HG02973 (cell line): ENCODE data around the gene GRIK3.

Experiments
- ATAC-seq: cut with Tn5 transposase; IDR thresholded peaks from one replicate; pipeline ENCODE4 v1.9.1; 2021; ENCODE audit warnings: moderate library complexity; ENCODE audit not compliant: unreplicated experiment

Gene GRIK3

DNA sequence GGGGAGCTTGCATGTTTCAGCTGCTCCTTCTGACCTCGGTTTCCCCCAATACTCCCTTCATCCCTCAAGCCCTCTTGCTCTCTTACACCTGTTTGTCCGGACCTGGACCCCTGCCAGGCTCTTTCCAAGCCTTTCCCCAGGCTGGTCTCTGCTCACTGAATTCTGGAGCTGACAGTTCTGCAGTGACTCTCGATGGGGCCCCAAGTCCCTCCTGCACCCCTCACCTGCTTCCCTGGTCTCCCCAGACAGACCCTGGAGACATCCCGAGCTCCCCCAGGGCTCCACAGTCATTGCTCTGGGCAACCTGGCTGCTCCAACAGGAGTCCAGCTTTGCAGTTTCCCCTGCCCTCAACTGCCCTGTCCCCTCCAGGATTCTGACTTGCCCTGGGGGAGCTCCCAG, 198.6 kb downstream of the GRIK3 start:
- ATAC-seq, result no peak

DNA sequence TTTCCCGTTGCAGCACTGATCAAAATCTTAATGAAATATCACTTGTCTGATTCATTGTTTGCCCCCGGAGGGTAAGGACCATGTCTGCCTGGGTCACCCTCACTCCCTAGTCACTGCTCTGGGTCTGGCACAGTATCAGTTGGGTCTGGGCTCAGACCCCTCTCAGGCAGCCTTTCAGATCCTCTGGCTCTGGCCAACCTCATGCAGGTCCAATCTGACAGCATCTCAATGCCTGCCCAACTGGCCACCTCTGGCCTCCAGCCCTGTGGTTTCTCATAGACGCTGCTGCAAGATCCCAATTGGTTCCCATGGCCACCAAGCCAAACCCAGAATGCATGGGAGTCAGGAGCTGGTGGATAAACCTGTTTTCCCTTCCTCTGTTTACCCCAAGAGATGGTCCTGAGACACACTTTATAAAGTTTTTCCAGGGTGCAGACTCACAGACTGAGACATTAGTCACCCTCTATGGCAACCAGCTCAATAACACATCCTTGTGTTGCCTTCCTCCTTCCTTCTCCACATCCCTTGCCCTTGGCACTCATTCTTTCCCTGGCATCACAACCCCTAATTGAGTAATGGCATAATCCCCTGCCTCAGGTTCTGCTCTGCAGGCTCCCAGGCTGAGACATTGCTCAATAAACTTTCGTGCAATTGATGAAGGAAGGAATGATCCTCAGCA, 199.2 kb downstream of the GRIK3 start:
- no peak for ATAC-seq

DNA sequence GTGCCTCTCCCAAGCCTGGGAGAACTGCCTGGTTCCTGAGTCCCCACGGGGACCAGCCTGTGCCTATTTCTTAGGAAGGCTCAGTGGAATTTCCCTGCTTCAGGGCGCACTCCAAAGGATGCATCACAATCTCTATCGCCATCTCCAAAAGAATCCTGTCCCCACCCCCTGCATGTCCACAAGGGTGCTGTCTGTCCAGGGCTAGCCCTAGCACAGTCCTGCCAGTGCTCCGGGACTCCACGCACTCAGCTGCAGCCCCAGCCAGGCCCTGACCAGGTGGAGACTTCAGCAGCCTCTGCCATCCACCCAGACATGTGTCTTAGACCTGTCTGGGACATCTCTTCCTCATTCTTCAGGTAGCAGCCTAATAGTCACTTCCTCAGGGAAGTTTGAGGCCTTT, 199.7 kb downstream of the GRIK3 start:
- ATAC-seq, result no peak

DNA sequence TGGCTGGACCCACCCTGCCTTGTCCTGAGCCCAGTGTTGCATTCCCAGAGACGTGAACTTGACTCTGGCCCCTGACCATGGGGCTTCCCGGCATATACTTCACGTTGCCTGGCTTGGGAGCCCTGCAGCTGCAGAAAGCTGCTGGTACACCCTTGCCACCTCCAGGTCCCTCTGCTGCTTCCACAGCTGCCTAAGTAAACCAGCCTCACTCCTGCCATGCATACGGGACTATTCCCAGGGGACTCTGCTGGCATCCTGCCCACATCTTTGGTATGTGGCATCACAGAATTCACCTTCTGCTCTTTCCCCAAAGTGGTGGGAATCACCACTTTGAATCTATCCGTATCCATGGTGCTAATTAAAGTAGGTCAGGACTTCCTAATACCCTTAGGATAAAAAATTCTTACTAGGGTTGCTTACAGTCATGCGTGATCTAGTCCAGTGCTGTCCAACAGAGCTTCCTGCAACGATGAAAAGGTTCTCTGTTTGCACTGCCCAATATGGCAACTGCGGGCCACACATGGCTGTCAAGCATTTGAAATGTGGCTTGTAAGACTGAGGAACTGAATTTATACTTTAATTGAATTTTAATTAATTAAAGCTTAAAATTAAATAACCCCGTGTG, 203.0 kb downstream of the GRIK3 start:
- ATAC-seq, result no peak

DNA sequence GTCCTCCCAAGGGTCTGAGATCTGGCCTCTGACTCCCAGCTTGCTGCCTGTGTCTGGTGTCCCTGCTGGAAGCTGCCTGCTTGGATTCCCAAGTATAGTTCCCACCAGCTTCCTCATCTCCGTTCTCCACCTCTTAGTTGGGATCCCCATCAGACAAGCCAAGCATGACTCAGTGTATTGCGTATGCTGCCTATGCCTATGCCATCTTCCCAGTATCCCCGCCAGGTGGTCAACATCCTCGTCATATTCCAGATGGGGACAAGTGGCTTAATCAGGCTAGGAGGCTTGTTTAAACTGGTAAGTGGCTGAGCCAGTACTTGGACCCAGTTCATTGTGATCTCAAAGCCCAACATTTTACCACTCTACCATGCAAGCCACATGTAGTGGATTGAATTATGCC, 204.4 kb downstream of the GRIK3 start:
- no peak for ATAC-seq

DNA sequence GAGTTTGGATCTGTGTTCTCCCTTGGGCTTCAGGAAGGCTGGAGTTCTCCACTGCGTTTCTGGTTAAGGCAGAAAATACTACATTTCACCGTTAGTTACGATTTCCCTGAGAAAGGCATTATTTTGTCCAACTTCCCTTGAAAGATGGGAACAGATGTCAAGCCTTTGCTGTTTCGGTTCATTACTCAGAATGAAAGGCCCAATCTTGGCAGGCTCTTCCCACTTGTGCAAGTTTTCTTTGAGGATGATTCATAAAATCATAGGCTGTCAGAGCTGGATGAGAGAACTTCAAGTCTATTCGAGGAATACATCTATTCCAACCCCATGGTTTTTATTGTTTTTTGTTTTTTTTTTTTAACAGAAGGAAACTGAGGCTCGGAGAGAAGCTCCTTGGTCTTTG, 205.2 kb downstream of the GRIK3 start:
- no peak for ATAC-seq

DNA sequence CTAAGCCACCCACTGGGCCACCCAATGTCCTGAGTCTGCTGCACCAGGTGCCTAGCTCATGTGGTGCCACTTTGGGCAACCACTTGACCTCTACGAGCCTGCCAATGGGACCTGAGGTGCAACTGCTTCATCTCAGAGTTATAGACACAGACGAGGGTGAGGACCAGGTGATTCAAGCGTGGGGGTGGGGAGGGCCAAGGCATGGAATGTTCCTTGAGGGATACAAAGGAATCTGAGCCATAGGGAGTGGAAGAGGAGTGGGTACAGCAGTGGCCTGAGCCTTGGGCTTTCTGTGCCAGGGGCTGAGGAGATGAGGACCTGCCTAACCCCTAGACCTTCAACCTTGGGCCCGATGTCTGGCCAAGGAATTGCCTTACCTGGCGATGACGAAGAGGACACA, 209.1 kb downstream of the GRIK3 start:
- no peak for ATAC-seq

DNA sequence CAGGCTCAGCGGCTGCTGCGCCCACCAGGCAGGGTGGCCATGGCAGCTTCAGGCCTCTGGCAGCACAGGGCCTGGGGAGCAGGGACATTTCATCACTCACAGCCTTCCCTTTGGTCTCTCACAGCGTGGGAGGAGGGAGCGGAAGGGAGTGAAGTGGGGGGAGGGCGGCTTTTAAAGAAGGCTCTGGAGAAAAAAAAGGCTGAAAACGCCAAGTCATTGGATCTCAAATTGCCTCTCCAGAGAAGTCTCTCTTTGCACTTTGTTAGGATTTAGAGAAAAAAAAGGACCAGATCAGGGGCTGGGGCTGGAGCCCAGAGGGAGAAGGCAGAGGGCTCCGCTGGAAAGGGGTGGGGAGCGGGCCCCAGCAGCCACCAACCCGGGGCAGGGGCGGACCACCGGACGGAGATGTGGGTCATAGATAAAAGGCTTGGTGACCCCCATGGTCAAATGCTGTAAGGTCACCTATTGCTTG, 209.9 kb downstream of the GRIK3 start:
- ATAC-seq, result no peak

DNA sequence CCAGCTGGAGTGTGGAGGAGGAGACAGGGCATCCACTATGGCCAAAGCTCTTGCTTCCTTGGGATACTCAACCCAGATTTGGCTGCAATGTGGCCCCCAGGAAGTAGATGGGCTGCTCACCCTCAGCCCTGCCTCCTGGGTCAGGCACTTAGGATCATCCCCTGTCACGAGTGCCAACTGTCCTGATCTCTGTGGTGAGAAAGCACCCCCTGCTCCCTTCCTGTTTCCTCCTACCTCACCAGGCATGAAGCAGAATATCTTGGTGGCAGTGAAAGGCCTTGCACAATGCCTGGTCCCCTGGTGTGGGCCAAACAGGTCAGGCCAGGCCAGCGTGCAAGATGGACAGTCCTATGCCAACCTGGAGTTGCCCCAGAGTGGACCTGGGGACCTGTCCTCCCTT, 211.7 kb downstream of the GRIK3 start:
- ATAC-seq, result no peak

DNA sequence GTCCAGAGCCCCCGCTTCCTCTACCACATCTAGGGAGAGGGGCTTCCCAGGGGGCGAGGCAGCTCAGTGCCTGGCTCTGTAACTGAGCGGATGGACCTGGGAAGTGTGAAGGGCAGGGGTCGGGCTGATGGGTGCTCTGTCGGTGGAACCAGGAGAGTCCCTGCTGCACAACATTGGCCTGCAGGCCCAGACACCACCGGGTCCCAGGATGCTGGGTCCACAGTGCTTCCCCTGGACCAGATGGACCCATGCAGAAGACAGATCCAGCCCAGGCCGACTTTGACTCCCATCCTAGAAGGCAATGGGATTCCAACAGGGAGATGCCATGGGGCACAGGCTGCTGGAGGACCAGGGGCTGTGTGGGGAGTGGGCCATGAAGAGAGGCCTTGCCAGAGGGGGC, 212.9 kb downstream of the GRIK3 start:
- ATAC-seq, result no peak

DNA sequence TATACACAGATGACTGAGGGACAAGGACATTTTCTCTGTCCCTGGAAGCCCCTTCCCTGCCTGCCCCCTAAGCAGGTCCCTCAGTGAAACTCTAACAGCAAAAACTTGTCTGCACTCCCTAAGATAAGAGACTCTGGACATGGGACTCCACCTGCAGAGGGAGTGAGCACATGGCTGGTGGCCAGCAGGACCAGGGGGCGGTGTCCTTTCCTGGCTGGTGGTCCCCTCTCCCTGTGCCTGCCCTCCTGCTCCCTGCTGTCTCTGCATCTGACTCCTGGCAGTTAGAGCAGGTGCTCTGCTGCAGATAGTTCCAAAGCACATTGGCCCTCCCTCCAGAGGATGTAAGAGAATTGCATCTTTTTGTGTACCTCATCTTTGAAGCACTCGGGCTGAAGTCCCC, 215.5 kb downstream of the GRIK3 start:
- no peak for ATAC-seq

DNA sequence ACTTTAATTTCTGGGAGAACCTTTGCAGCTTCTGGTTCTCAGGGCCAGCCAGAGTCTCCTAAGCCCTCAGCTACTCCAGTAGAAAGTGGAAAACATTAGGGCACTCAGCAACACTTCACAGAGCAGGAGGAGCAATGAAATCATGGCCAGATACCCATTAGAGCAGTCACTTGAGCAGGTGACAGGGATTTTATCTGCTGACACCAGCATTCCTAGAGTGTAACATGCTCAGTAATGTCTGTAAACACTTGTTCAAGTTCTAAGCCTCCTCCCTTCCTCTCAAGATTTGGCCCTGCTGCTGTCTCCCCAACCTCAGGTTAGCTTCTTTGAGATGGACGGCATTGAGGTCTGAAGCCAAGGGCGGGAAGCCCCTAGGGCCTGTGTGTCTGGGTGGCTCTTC, 218.0 kb downstream of the GRIK3 start:
- ATAC-seq, result no peak

DNA sequence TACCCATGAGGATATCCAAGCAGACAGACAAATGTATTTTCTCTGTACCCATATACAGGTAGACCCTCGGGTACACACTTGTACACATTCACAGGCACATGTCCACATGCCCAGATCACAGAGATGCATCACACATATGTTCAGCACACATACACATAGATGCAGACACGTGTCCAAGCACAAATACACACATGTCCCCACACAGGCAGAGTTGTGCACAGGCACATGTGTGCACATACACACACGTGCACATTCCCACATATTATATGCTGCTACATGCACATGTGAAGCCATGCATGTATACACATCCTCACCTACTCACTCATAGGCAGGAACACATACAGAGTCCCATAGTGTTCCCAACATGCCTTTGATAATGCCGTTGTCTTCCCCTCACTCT, 219.5 kb downstream of the GRIK3 start:
- no peak for ATAC-seq

DNA sequence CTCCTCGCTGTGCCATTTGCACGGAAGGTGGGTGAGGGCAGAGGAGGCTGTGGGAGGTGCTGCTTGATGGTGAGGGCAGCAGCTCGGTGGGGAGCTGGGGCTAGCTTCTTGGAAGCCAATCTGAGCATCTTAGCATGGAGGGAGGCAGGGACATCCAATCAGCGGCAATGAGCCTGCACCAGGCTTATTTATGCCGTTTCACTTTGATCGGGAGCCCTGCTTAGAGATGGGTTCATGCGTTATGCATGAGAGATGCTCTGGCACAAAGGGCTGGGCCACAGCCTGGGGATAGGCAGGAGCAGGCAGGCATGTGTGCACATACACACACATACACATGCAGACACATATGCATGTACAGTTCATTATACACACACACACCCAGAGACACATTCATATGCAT, 220.2 kb downstream of the GRIK3 start:
- no peak for ATAC-seq

DNA sequence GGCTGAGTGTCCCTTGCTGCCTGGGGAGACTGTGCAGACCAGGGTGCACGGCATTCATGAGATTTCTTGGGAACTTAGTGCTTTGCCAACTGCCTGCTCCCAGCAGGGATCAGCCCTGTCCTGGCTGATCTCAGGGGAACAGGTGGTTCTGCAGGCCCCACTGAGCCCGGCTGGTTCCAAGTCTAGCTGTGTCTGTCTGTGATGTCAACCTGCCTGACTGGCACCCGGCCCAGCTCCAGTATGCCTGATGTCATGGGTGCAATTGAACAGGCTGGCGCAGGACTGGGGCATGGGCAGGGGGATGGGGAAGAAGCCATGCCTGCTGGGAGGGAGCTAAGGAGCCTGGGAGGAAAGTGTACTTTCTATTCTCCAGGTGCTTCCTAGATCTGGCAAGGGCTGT, 227.1 kb downstream of the GRIK3 start:
- no peak for ATAC-seq

DNA sequence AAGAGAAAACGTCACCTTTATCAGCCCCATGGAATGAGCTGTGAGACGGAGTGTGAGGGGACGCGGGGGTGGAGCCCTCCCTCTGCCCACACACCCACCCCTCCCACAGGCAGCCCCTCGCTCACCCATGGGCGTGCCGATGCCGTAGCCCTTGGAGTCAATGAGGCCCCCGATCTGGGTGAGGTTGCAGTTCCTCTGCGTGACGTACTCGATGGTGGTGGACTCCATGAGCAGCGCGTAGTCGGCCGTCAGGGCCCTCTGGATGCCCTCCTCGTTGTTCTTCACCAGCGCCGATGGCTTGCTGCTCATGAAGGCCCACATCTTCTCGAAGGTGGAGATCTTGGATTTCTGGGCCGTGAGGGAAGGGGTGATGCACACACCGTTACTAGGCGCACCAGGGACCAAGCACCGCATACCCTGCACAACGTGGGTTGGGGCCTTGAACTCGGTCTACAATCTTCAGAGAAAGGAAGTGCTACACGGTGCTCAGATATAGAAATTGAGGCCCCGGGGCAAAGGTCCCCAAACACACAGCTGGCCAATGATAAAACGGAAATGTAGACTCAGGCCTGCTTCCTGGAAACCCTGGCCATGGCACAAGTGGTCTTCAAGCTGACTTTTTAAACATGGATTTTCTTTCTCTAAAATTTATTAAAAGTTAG, 228.2 kb downstream of the GRIK3 start:
- ATAC-seq, result no peak

DNA sequence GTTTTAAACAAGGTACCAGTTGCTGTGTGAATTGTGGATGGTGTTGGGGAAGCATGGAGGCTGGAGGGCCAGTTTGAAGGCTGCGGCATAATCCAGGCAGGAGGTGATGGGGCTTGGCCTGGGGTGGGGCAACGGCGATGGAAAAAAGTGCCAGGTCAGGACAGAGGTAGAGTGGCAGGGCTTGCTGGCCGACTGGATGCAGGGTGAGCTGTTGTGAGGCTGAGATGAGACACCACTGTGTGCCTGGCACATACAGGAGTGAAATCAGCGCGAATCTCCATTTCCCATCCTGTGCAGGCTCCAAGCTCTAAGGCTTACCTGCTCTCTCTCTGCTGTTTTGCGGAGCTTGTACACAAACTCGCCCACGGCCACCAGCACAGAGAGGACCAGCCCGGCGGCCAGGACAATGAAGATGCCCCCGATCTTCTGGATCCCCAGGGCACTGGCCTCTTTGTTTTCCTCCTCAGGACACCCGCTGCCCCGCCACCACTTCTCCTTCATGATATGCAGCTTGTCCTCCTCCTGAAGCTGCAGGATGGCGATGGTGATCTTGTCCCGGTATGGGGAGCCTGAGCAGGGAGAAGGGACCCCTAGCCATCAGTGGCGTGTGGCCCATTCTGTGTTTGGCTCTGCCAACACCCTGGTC, 229.5 kb downstream of the GRIK3 start:
- ATAC-seq, result no peak

DNA sequence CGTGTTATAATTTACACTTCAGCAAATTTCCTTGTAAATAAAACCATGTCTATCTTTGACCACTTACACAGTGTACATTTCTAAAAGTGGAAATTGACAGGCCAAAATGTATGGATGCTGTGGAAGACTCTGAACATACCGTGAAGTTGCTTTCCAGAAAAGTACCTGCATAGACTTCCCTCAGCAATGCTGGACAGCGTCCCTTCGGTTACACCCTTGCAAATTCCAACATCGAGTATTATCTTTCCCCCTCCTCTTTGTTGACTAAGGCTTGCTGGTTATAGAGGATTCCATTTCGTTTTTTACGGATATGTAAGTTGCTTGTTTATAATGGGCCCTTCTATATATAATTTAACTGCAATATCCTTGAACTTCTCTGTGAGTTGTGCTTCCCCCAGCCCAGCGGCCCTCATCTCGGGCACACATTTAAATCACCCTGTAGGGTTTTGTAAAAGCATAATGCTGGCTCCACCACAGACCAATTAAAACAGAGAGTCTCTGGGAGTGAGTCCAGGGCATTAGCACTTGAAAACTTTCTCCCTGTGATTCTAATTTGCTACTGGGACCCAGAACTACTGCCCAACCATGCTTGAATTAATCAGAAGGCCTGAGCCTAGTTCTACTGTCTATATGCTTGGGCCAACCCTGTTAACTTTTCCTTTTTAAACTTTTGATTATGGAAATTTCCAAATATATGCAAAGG, 230.3 kb downstream of the GRIK3 start:
- no peak for ATAC-seq

DNA sequence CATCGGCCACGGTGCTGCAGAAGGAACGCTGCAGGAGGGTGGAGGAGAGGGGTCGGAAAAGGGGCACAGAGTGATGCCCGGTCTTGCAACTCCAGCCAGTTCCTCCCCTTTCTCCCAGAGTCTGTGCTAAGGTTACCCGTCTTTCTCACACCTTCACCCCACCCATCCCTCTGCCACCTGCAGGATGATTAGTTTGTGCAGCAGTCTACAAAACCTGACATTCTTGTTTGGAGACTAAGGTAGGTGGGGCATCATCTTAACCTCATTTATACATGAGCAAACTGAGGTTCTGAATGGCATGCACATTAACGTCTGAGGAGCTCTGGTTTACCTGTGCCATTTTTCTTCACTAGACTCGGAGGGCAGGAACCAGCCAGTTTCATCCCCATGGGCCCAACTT, 232.3 kb downstream of the GRIK3 start:
- ATAC-seq, result no peak

DNA sequence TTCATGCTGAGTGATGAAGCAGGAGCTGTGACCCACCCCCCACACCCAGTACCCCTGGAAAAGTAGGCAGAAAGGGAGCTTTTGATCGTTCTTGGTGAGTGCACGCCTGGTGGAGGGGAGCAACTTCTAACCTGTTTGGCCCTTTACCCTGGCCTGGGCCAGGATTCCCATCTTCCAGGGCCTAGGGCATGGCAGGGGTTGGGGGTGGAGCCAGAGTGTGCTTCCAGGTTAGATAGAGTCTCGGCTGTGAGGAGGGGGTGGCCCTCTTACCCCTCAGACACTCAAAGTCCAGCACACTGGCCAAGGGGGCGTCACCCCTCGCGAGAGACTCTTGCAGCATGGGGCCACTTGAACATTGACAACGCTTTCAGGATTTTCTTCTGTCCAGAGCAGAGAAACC, 236.6 kb downstream of the GRIK3 start:
- ATAC-seq, result no peak

DNA sequence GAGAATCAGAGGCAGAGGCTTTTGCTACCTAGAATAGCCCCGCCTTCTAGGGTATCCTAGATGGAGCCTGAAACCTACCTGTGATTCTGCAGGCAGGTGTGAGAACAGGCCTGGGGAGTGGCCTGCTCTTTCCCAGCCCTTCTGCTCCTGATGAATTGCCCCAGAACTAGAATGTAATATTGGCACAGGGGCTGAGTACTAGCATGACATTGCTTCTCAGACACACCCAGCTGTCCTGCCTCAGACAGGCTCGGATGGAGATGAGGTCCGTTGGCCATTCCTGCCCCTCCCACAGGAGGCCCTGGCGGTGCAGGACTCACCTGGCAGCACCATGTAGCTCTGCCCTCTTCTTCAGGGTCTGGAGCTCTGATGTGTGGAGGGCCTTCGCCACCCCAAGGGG, 237.6 kb downstream of the GRIK3 start:
- no peak for ATAC-seq
